Body of pancreas (tissue), 4 donors: Measurements from ENCODE around the gene TESPA1.

Source experiments
- CTCF ChIP-seq, 7 experiments: fragments of 450-650 bp in 4 of 7; fragments of 200-600 bp in 3 of 7; sonication (generic) in 3 of 7; IDR thresholded peaks; one replicate each; pipeline ENCODE4 v1.5.1; 2016 to 2019; ENCODE audit warnings: antibody characterized with exemption in 7 of 7
- POLR2A ChIP-seq, 3 donors: fragments of 450-650 bp; IDR thresholded peaks; one replicate each; pipeline ENCODE4 v1.6.1; 2016; ENCODE audit warnings: antibody characterized with exemption in 3 of 3, mild to moderate bottlenecking in 2 of 3

- TF ChIP-seq CTCF (IDR thresholded peaks at IDR 0.05) = no peak
- TF ChIP-seq POLR2A (IDR thresholded peaks at IDR 0.05) = no peak
Measured at GRCh38 chr12:55008944-55009585, 24.5 kb upstream of the TESPA1 start.
